Measurements from ENCODE around the gene TYSND1. TPM values are rescaled to one million over a fixed set of nuclear protein-coding genes. Genes with fewer than 3 reads are reported as not detected.

The TYSND1 gene
- total RNA-seq, 2 donors from 2014 or later: 18.2 to 32.4 TPM

Other genes with a start within 250 kb of the TYSND1 start
- 10 to 100 TPM; 23.1 to 59.5 TPM for gene MACROH2A2, start 93.9 kb downstream of the TYSND1 start, total RNA-seq
- 10 to 100 TPM; 10.7 to 12.2 TPM for gene AIFM2, start 13.9 kb downstream of the TYSND1 start, total RNA-seq
- 10 to 100 TPM; 48.3 to 68.0 TPM for gene SAR1A, start 23.8 kb upstream of the TYSND1 start, total RNA-seq
- gene PPA1, start 86.7 kb upstream of the TYSND1 start, total RNA-seq: 100 to 1,000 TPM in 1 of 2 donors, 10 to 100 TPM in 1; 79.4 to 109 TPM
- gene NPFFR1, start 137.3 kb upstream of the TYSND1 start, total RNA-seq: 1 to 10 TPM in 1 of 2 donors, under 1 TPM in 1; under 0.01 to 1.1 TPM
- gene LRRC20, start 235.9 kb upstream of the TYSND1 start, total RNA-seq: 10 to 100 TPM in 1 of 2 donors, 1 to 10 TPM in 1; 9.4 to 15.2 TPM

All from prostate gland (tissue), 2 donors.